CD4-positive, alpha-beta T cell treated with Interferon gamma for 1 hour (primary cell): ENCODE data around the gene MTX1.
"Not testable (repeated sequence)": the region's sequence is repeated elsewhere in the genome, so short reads cannot be mapped to it uniquely, and the experiment has no call there.

Experiments
- DNase-seq: peaks from one replicate; pipeline ENCODE4 v3.0.0-alpha.2; 2020

The MTX1 gene

DNA sequence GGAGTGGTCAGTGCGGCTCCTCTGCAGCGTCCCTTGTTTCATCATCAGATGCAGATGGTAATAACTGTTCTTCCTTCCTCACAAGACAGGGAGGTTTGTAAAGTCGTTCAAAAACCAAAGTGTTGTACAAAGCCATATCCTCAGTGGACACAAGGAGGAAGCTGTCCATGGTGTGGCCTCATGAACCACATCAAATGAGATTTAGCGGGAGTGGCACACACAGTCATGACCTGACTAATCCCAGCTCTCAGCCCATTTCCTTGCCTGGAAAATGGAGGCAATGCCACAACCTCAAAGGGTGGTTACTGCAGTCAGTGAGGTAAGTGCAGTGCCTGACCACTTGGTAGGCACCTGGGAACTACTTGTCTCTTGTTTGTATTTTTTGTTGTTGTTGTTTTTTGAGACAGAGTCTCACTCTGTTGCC is 33.4 kb downstream of the MTX1 start:
- DNase-seq = peak; percentile 33

DNA sequence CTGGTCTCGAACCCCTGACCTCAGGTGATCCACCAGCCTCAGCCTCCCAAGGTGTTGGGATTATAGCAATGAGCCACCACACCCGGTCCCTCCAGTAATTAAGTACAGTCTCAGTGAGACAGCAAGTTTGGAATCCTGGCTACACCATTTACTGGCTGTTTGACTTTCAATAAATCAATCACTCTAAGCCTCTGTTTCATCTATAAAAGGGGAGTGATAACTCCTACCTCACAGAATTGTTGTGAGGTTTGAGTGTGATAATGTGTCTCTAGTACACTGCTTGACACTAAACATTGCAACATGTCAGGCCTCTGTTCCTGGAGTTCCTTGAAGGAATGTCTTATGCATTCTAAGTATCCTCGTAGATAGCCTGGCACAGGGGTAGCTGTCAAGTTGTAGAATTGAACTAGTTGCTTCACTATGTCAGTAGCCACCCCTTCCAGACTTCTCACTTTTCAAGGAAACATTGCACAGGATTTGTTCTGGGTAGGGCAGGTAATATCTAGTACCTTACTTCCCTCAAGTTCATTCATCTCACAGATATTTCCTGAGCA is 34.4 kb downstream of the MTX1 start:
- no peak for DNase-seq

DNA sequence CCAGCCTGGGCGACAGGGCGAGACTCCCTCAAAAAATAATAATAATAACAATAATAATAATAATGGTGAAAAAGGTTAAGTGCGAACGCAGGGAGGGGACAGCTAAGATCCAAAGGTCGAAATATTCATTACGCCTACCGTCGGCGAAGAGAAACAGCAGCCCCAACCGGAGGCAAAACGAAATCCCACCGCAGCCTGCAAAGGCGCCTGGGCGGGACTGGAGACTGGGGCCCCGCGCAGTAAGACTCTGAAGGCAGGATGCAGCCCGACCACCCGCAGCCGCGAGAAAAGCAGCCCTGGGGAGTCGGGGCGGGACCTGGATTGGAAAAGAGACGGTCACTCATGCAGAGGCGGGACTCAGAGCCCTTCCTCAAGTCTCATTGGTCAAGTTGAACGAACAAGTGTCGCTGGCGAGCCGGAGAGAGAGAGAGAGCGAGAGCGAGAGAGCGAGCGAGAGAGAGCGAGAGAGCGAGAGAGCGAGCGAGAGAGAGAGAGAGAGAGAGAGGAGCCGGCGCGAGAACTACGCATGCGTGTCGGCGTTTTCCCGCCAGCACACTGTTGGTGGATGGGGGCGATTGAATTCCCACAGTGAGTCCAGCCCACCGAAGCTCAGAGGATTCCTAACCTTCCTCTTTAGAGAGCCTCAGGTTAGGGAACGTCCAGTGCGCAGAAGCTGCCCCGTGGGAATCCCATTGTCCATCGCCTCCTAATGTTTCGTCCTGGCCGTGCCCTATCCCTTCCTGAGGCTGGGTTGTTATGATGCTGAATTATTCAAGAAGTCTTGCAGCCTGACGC is 36.1 kb downstream of the MTX1 start:
- DNase-seq = peak; percentile 96

DNA sequence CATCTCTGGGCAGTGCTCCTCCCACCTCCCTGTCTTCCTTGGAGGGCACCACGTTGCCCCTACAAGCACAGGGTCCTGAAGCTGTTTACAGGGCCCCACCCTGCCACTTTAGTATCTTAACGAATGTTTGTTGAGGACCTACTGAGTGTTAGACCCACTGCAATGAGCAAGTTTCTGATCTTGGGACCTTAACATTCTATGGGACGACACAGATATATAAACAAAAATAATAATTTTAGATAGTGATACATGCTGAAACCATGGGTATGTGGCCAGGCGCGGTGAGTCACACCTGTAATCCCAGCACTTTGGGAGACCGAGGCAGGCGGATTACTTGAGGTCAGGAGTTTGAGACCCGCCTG is 36.6 kb downstream of the MTX1 start:
- no peak for DNase-seq

DNA sequence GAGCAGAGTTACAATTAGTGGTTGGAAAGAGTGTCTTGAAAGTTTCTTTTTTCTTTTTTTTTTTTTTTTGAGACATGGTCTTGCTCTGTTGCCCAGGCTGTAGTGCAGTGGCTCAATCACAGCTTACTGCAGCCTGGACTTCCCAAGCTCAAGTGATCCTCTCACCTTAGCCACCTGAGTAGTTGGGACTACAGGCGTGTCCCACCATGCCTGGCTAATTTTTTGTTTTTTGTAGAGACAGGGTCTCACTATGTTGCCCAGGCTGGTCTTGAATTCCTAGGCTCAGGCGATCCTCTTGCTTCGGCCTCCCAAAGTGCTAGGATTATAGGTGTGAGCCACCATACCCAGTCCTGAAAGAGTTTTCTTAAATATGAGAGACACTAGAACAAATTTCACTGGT is 38.3 kb downstream of the MTX1 start:
- DNase-seq = not testable (repeated sequence)

DNA sequence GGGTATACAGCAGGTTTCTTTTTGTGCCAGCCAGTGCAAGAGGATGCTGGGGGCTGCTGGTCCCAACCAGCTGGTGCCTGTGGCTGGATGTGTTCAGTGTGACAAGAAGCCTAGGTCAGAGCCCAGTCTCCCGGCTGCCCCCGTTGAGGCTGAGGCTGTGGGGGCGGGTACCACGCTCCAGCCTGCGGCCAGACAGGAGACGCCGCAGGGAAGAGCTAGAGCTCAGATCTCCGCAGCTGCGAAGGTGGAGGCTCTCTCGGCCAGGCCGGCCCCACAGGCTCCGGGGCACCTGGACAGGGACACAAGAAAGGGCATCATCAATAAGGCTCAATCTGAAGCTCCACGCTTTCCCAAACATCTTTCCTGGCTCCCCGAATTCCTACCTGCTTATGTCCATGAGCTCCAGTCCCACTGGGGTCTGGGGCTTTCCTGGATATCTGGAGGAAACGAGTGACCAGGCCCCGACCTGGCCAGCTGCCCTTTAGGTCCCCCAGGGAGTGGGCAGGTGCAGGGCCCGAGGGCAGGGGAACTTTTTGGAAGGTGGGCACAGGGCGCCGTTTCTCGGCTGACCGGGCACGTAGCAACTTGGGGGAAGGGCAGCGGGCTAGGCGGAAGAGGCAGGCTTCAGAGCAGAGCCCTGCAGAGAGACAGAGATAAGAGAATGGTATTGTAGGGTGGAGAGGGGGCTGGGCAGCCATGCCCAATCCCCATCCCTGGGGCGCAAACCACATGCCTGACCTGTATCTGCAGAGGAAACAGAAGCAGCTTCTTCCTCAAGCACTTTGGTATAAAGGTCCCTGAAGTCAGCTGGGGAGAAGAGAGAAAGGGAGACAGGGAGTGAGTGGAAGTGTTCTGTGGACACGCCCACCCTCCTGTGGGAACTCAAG is 39.4 kb downstream of the MTX1 start:
- DNase-seq = no peak

DNA sequence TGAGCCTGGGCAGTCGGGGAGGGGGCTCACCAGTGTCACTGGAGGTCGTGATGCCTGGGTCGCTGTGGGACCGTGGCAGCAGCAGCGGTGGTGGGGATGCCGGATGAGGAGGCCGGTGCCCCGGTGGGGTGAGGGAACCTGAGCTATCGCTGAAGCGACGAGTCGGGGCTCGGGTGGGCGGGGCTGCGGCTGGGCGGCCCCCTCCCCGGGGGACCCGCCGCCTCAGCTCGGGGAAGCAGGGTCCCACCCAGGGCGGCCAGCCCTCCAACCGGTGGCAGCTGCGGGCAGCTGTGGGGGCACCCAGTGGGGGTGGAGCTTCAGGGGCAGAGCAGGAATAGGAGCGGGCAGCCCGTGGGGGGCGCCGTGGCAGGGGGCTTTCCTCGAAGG is 41.7 kb downstream of the MTX1 start:
- peak; percentile 9 for DNase-seq

DNA sequence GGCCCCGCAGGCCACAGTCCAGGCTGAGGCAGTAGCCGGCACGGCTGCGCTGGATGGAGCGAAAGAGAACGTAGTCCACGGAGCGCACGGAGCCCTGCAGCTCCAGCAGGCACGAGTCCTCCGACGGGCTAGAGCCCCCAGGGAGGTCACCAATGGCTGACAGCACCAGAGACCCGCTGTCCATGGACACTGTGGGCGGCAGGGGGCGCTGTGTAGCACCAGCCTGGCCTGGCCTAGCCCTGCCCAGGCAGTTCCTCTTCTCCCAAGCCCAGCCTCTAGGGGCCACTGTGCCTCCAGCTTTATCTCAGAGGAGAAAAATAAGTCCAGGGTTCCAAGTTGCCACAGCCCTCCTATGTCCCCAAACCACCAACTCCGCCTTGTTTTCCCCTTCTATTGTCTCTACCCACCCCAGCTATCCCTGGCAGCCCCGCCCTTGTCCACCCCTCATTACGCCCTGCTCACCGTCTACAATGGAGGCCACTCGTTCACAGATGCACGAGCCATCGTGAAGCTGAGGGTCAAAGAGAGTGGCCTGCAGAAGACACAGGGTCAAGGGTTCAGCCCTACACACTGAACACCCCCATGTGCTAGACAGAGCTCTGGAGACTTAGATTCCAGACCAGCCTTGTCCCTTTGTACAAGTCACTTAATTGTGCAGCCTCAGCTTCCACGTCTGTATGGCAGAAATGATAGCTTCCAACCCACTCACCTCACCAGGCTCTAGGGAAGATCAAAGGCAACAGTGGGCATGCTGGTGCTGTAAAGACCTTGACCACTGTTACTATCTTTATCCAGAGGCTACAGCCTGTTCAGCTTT is 42.3 kb downstream of the MTX1 start:
- DNase-seq = peak; percentile 93

DNA sequence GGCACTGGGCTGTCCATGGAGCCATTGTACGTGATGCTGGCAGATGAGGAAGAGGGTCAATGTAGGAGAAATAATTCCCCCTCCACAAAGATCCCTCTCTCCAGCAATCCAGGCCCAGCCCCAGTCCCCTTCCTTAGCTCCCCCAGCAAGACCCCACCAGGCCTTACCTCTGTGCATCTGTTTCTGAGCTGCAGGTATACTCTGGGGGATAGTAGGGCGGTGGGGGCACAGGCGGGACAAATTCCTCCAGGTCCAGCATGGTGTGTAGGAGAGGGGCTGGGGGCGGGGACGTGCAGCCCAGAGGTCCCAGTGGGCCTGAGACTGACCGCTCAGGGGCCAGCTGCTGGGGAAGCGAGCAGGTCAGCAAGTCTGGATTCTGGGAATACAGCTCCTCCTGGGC is 43.1 kb downstream of the MTX1 start:
- DNase-seq = no peak

DNA sequence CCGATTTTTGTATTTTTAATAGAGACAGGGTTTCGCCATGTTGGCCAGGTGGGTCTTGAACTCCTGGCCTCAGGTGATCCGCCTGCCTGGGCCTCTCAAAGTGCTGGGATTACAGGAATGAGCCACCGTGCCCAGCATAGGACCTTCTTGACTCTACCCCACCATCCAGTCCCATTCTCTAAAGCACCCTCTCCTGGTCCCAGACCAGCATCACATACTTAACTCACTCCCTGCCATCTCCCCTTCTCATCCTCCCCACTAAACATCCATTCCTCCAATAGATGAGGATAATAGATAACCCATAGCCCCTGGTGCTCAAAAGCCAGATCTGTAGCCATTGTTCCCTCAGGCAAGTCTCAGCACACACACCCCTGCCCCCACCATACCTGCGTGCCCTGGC is 44.7 kb downstream of the MTX1 start:
- no peak for DNase-seq

DNA sequence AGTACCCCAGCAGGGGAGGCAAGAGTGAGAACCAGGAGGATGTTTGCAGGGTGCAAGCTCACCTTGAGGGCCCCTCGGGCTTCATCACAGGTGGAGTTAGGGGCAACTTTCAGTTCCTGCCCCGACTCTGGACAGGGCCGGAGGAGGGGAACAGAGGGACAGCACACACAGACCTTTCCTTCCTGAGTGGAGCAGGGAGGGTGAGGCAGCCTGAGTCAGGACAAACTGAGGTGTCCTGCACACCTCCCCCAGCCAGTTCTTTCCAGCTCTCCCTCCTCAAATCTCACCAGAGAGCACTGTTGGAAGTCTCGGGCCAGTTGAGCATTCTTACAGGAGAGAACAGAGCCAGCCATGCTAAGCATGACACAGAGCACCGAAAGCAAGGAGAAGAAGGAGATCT is 45.3 kb downstream of the MTX1 start:
- DNase-seq = no peak

DNA sequence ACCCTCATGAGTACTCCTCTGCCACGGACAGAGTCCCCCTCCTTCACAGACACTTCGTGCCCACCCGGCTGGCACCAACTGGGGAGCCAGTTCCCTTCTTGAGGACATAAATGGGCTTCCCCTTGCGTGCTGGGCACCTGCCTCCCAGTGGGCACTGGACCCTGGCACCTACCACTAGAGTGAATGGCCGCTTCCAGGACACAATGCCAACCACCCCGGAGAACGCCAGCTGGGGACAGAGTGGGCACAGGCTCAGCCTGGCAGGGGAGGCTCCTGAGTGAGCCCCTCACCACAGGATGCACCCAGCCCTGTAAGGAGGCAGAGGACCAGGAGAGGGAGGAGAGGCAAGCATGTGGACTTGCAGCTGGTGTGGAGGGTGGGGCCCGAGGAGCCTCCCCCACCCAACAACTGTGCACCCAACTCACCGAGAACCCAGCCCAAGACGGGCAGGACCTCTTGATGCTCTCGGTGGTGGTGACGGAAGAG is 45.8 kb downstream of the MTX1 start:
- DNase-seq = no peak

DNA sequence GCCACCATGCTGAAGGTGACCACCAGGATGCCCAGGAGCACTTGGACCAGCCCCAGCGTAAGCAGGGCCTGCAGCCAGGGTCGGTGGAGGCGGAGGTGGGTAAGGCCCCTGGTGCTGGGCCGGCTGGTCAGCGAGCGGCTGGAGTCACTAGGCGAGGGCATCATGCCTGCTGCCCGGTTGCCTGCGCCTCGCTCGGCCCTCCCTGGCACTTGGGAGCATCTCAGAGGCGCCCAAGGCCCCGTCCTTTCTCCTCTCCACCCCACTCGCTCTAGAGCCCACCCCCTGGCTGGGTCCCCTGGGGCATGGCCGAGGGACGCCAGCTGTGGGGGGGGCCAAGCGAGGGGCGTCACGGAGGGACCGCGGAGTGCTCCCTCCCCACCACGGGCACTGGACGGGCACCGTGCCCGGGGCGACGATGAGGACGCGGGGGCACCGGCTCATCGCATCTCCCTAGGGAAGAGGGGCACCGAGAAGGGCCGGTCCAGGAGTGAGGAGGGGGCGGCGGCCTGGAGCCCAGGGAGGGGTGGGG is 46.3 kb downstream of the MTX1 start:
- DNase-seq = no peak

DNA sequence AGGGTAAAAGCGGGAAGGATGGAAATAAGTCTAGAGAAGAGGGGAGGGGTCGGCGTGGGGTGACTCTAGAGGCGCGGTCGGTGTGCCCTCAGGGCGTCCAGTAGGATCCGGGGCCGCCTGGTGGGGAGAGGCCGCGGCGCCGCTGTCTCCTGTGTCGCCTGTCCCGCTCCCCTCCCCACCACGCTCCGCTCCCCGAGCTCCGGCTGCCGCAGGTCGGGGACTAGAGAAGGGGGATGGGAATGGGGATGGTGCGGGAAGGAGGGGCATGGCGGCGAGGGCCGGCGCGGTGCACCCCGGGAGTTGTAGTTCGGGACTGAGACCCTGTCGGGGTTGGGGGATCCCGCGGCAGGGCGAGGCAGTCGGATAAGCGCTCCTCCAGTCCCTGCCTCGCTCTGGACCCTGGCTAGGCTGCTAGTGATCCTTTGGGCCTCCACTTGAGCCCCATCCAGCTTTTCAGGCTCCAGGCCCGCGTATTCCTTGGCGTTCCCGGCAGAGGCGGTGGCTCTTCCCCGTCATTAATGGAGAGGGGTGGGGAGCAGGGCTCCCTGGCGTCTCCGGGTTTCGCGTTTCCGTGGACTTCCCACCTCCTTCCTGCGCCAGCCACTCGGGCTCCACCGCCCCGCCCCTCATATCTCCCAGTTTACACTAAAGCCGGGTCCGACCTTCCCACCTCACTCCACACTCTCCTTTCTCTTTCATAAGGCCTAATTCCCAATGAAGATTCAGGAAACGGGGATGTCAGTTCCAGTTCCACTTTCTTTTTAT is 46.9 kb downstream of the MTX1 start, which contains the start of gene ENTREP3:
TSS of gene ENTREP3 (minus strand) at position 241 of the 765 bp plus-strand sequence. CDS start 606 bp downstream, outside the sequence.
- peak; percentile 75 for DNase-seq

DNA sequence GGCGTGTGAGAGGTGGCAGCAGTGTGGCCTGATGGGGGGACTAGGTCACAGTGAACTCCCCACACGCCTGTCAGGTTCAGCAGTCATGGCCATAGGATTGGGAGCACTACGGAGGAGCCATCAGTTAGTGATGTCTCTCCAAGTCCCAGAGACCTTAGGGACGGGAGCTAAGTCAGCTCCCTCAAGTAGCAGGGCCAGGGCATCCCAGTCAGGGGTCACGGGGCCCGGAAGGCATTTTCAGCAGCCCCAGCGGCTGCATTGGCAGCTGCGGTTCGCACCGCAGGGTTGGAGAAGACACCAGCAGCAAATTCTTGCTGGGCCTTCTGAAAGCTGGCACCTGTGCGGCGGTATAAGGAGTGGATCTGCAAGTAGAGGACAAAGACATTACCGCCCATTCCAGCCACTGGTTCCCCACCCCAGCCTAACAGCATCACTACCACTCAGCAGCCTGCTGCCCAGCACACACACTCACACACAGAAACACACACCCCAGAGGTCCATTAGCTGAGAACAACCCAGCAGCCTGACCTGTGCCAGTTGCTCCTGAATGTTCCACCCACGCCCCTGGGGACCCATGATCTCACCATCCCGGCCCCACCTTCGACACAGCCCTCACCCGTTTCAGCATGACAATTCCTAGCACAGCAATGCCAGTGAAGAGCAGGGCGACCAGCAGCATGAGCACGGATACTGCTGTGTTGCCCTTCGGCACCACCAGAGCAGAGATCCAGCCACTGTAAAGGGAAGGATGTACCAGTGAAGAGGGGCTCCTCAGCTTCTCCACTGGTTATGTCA is 47.8 kb downstream of the MTX1 start:
- no peak for DNase-seq

DNA sequence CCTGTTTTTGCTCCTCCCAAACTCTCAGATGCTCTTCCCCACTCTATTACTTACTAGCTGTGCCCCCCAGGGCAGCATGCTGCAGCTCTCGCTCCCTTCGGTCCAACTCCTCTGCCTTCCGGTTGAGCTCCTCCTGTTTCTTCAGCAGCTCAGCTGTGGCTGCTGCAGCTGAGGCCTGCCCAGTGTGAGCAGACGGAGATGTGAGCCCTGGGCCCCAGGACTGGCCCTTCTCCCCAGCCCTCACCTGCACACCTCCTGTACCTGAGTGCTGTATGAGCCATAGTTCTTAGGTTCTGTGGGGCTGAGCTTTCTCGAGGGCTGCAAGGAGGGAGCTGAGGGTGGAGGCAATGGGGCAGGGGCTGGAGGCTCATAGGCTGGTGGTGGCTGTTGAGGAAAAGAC is 51.8 kb downstream of the MTX1 start:
- no peak for DNase-seq

DNA sequence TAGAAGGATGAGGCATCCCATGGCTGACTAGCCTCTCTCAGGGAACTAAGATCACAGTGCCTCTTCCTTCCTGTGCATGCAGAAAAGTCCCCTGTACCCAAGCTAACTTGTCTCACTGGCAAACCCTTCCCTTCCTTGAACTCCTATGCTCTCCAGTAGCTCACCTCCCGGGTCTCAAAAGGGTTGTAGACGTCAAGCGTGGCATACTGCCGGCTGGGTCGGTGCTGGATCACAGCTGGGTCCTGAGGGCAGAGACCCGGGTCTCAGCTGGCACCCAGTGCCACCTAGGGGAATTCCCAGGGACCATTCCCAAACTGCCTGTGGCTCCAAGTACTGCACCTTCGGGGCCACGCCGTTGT is 53.0 kb downstream of the MTX1 start:
- no peak for DNase-seq

DNA sequence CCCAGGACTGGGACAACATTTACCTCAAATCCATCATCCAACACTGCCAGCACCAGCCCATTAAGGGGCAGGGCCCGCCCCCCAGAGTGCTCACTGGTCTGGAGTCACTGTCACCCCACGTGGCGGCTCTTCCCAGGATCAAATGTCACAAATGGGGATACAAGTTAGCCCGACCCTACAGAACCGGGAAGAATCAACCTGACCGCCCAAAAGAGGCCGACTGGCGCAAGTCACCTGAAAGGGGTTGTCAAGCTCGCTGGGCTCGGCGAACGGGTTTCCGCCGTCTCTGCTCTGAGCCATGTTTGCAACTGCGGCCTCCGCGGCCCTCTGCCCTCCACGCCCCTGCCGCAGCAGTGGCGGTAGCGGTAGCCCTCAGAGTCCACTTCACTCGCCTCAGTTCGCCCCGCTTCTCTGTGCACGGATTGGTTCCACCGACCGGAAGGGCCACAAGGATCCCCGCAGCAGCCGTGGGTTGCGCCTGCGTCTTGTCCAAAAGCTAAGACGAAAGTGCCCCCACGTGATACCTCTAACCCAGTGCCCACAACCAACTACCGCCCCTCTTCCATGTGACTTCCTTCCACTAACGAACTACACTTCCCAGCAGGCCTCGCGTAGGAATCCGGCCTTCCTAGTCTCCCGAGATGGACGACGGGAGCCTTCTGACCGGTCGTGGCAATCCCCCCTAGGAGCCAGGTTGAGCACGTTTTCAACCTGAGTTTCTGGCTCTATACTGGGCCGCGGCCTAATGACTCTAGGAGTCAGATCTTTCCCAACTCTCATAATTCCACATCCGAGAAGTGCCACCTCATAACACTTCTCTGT is 53.6 kb downstream of the MTX1 start, which contains the start of gene SCAMP3:
TSS of gene SCAMP3 (minus strand) at position 509 of the 822 bp plus-strand sequence. CDS start at position 300, 209 bp downstream.
- peak; percentile 89 for DNase-seq

DNA sequence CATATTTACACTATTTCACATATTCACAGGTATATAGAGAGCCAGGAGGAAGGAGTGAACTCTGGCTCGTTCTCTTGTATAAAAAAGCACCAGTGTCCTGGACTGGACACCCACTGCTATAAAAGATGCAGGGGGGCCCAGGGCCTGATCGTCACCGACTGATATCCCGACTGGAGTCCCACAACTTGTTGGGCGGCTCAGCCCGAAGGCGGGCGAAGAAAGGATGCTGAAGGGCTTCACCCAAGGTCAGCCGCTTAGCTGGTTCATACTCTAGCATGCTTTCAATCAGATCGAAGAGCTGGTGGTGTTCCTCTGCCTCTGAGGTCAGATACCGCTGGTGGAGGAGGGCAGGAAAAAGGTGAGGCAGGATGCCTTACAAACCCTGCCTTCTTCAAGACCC is 54.6 kb downstream of the MTX1 start:
- no peak for DNase-seq
